Measurements from ENCODE around the gene CACNB4.
A peak's percentile ranks its signal among the peaks of the same experiment; 100 is the strongest.

CACNB4 gene

GRCh38 chr2:151936626-151937025 lies 162.2 kb downstream of the CACNB4 start:
- H3K4me2 ChIP-seq (ENCODE audit: low read length) = no peak overlapping the region
- no peak overlapping the region for H3K27ac ChIP-seq (ENCODE audit: low read depth, low read length)
- H3K9ac ChIP-seq (ENCODE audit: low read length) = no peak overlapping the region
- no peak overlapping the region for H3K4me3 ChIP-seq (ENCODE audit: low read depth, low read length)
- H3K4me1 ChIP-seq (ENCODE audit: control insufficient read depth in 1 of 2, insufficient read depth in 2 of 2, low read length in 2 of 2) = no peaks in the 10 kb centered on the region
- no peaks in the 10 kb centered on the region for H3K27me3 ChIP-seq (ENCODE audit: insufficient read depth, low read length)
- H3K18ac ChIP-seq (ENCODE audit: low read length) = no peak overlapping the region
- H3K4ac ChIP-seq (ENCODE audit: low read depth, low read length) = no peak overlapping the region
- H3K9me3 ChIP-seq (ENCODE audit: insufficient read depth, low read depth, low read length) = no peaks in the 10 kb centered on the region
- no peak overlapping the region for H3K23ac ChIP-seq (ENCODE audit: low read length)
- H2BK120ac ChIP-seq (ENCODE audit: insufficient read depth, low read length, poor library complexity) = no peak overlapping the region
- no peak overlapping the region for H2AK5ac ChIP-seq (ENCODE audit: low read length)
- H3K36me3 ChIP-seq (ENCODE audit: control insufficient read depth in 1 of 2, insufficient read depth in 2 of 2, low read length in 2 of 2) = no peaks in the 10 kb centered on the region
- H4K12ac ChIP-seq (ENCODE audit: low read depth, low read length) = no peak overlapping the region
- no peak for DNase-seq
- no peak overlapping the region for H4K8ac ChIP-seq (ENCODE audit: low read depth, low read length)
- H4K91ac ChIP-seq (ENCODE audit: low read depth, low read length) = no peak overlapping the region
- H2BK5ac ChIP-seq (ENCODE audit: low read depth, low read length, poor library complexity) = no peak overlapping the region
- H2BK12ac ChIP-seq (ENCODE audit: low read length) = no peak overlapping the region
- H3K79me2 ChIP-seq (ENCODE audit: control insufficient read depth, insufficient read depth, low read length, poor library complexity) = no peaks in the 10 kb centered on the region
- no peaks in the 10 kb centered on the region for H3K79me1 ChIP-seq (ENCODE audit: low read length)
- H2AFZ ChIP-seq (ENCODE audit: insufficient read depth, low read length, poor library complexity) = no peak overlapping the region
- no CpG with 5 or more reads among the region's 4 CpGs for WGBS (ENCODE audit: extremely low coverage, insufficient coverage, insufficient read length)
- H3K14ac ChIP-seq (ENCODE audit: low read length) = no peak overlapping the region

- DNase-seq = no peak
- Histone ChIP-seq H4K8ac (ENCODE audit: low read depth, low read length) (no peak overlapping the region), H3K14ac (ENCODE audit: low read length) (no peak overlapping the region), H2BK5ac (ENCODE audit: low read depth, low read length, poor library complexity) (no peak overlapping the region), H3K18ac (ENCODE audit: low read length) (no peak overlapping the region), H2AK5ac (ENCODE audit: low read length) (no peak overlapping the region), H3K23ac (ENCODE audit: low read length) (no peak overlapping the region), H4K12ac (ENCODE audit: low read depth, low read length) (no peak overlapping the region), H3K9me3 (ENCODE audit: insufficient read depth, low read depth, low read length) (no peaks in the 10 kb centered on the region), H2AFZ (ENCODE audit: insufficient read depth, low read length, poor library complexity) (no peak overlapping the region), H2BK120ac (ENCODE audit: insufficient read depth, low read length, poor library complexity) (no peak overlapping the region), H3K4me2 (ENCODE audit: low read length) (no peak overlapping the region), H3K79me2 (ENCODE audit: control insufficient read depth, insufficient read depth, low read length, poor library complexity) (no peaks in the 10 kb centered on the region), H3K4me3 (ENCODE audit: low read depth, low read length) (no peak overlapping the region), H4K91ac (ENCODE audit: low read depth, low read length) (no peak overlapping the region), H3K27ac (ENCODE audit: low read depth, low read length) (no peak overlapping the region), H3K27me3 (ENCODE audit: insufficient read depth, low read length) (no peaks in the 10 kb centered on the region), H3K36me3 (ENCODE audit: control insufficient read depth in 1 of 2, insufficient read depth in 2 of 2, low read length in 2 of 2) (no peaks in the 10 kb centered on the region), H3K79me1 (ENCODE audit: low read length) (peaks cover 2% of the 10 kb centered on the region), H3K9ac (ENCODE audit: low read length) (no peak overlapping the region), H3K4me1 (ENCODE audit: control insufficient read depth in 1 of 2, insufficient read depth in 2 of 2, low read length in 2 of 2) (peaks cover 0 to 1% of the 10 kb centered on the region in 2 experiments), H3K4ac (ENCODE audit: low read depth, low read length) (no peak overlapping the region), H2BK12ac (ENCODE audit: low read length) (no peak overlapping the region)
Observed at GRCh38 chr2:151933266-151933804, 165.5 kb downstream of the CACNB4 start.

GRCh38 chr2:151931756-151932155 lies 167.1 kb downstream of the CACNB4 start:
- H3K4me2 ChIP-seq (ENCODE audit: low read length) = no peak overlapping the region

GRCh38 chr2:151931030-151931611 lies 167.7 kb downstream of the CACNB4 start:
- Histone ChIP-seq H3K36me3 (ENCODE audit: control insufficient read depth in 1 of 2, insufficient read depth in 2 of 2, low read length in 2 of 2) (no peaks in the 10 kb centered on the region), H3K4me1 (ENCODE audit: control insufficient read depth in 1 of 2, insufficient read depth in 2 of 2, low read length in 2 of 2) (peaks cover 0 to 5% of the 10 kb centered on the region in 2 experiments), H4K91ac (ENCODE audit: low read depth, low read length) (no peak overlapping the region), H2AFZ (ENCODE audit: insufficient read depth, low read length, poor library complexity) (no peak overlapping the region), H3K4me3 (ENCODE audit: low read depth, low read length) (no peak overlapping the region), H3K9ac (ENCODE audit: low read length) (no peak overlapping the region), H4K8ac (ENCODE audit: low read depth, low read length) (no peak overlapping the region), H2BK120ac (ENCODE audit: insufficient read depth, low read length, poor library complexity) (no peak overlapping the region), H3K18ac (ENCODE audit: low read length) (no peak overlapping the region), H3K23ac (ENCODE audit: low read length) (no peak overlapping the region), H2AK5ac (ENCODE audit: low read length) (no peak overlapping the region), H3K79me2 (ENCODE audit: control insufficient read depth, insufficient read depth, low read length, poor library complexity) (no peaks in the 10 kb centered on the region), H2BK12ac (ENCODE audit: low read length) (no peak overlapping the region), H3K27ac (ENCODE audit: low read depth, low read length) (peak overlapping the region; percentile 52), H3K4ac (ENCODE audit: low read depth, low read length) (no peak overlapping the region), H4K12ac (ENCODE audit: low read depth, low read length) (no peak overlapping the region), H2BK5ac (ENCODE audit: low read depth, low read length, poor library complexity) (no peak overlapping the region), H3K9me3 (ENCODE audit: insufficient read depth, low read depth, low read length) (no peaks in the 10 kb centered on the region), H3K27me3 (ENCODE audit: insufficient read depth, low read length) (no peaks in the 10 kb centered on the region), H3K4me2 (ENCODE audit: low read length) (no peak overlapping the region), H3K79me1 (ENCODE audit: low read length) (peaks cover 2% of the 10 kb centered on the region), H3K14ac (ENCODE audit: low read length) (no peak overlapping the region)
- DNase-seq = peak in 1 of 2 donors; percentile 65
- no CpG with 5 or more reads among the region's 1 CpG for WGBS (ENCODE audit: extremely low coverage, insufficient coverage, insufficient read length)

More at GRCh38 chr2:151931756-151932155, 167.1 kb downstream of the CACNB4 start:
- Histone ChIP-seq H2BK5ac (ENCODE audit: low read depth, low read length, poor library complexity) (no peak overlapping the region), H2AK5ac (ENCODE audit: low read length) (no peak overlapping the region), H3K23ac (ENCODE audit: low read length) (no peak overlapping the region), H4K91ac (ENCODE audit: low read depth, low read length) (no peak overlapping the region), H3K4me3 (ENCODE audit: low read depth, low read length) (no peak overlapping the region), H3K79me1 (ENCODE audit: low read length) (peaks cover 2% of the 10 kb centered on the region), H3K79me2 (ENCODE audit: control insufficient read depth, insufficient read depth, low read length, poor library complexity) (no peaks in the 10 kb centered on the region), H3K18ac (ENCODE audit: low read length) (no peak overlapping the region), H3K4ac (ENCODE audit: low read depth, low read length) (no peak overlapping the region), H2BK12ac (ENCODE audit: low read length) (no peak overlapping the region), H3K14ac (ENCODE audit: low read length) (no peak overlapping the region), H3K9ac (ENCODE audit: low read length) (no peak overlapping the region), H3K4me1 (ENCODE audit: control insufficient read depth in 1 of 2, insufficient read depth in 2 of 2, low read length in 2 of 2) (peaks cover 0 to 5% of the 10 kb centered on the region in 2 experiments), H4K12ac (ENCODE audit: low read depth, low read length) (no peak overlapping the region), H3K36me3 (ENCODE audit: control insufficient read depth in 1 of 2, insufficient read depth in 2 of 2, low read length in 2 of 2) (no peaks in the 10 kb centered on the region), H2BK120ac (ENCODE audit: insufficient read depth, low read length, poor library complexity) (no peak overlapping the region), H4K8ac (ENCODE audit: low read depth, low read length) (no peak overlapping the region), H3K9me3 (ENCODE audit: insufficient read depth, low read depth, low read length) (no peaks in the 10 kb centered on the region), H3K27me3 (ENCODE audit: insufficient read depth, low read length) (no peaks in the 10 kb centered on the region), H3K27ac (ENCODE audit: low read depth, low read length) (no peak overlapping the region), H2AFZ (ENCODE audit: insufficient read depth, low read length, poor library complexity) (no peak overlapping the region)
- peak in 1 of 2 donors; percentile 78 for DNase-seq
- WGBS (ENCODE audit: extremely low coverage, insufficient coverage, insufficient read length) = no CpG with 5 or more reads among the region's 1 CpG
